Activated naive CD8-positive, alpha-beta T cell treated with anti-CD3 and anti-CD28 coated beads, Interleukin-2, amount 50 U/mL, for 16 hours (primary cell): ENCODE measurements around the gene CELA1.
"Not testable (repeated sequence)": the region's sequence is repeated elsewhere in the genome, so short reads cannot be mapped to it uniquely, and the experiment has no call there.

ENCODE experiments used
- DNase-seq: peaks from one replicate; pipeline ENCODE4 v3.0.0-alpha.2; 2020; ENCODE audit warnings: low read depth, low spot score

CELA1 gene

GRCh38 chr12:51343201-51343600, 3.3 kb downstream of the CELA1 start:
- DNase-seq = no peak

- DNase-seq = no peak
These were observed 4.1 kb downstream of the CELA1 start for GRCh38 chr12:51342416-51342815.

GRCh38 chr12:51341251-51342007, 5.0 kb downstream of the CELA1 start:
- peak; percentile 32 for DNase-seq

- DNase-seq = no peak
These were observed 6.7 kb downstream of the CELA1 start for GRCh38 chr12:51339750-51340149.

- DNase-seq = not testable (repeated sequence)
These were observed 9.1 kb downstream of the CELA1 start for GRCh38 chr12:51337336-51337735.

- no peak for DNase-seq
These were observed 10.5 kb downstream of the CELA1 start for GRCh38 chr12:51335931-51336330.

GRCh38 chr12:51334764-51335163, 11.7 kb downstream of the CELA1 start:
- no peak for DNase-seq

GRCh38 chr12:51333536-51333935, 12.9 kb downstream of the CELA1 start:
- DNase-seq = no peak

- DNase-seq = no peak
These were observed 16.3 kb downstream of the CELA1 start for GRCh38 chr12:51330186-51330585.

GRCh38 chr12:51329742-51330141, 16.7 kb downstream of the CELA1 start:
- no peak for DNase-seq

- no peak for DNase-seq
These were observed 17.9 kb downstream of the CELA1 start for GRCh38 chr12:51328587-51328986.

GRCh38 chr12:51326698-51327439, 19.6 kb downstream of the CELA1 start:
- DNase-seq = no peak

GRCh38 chr12:51324953-51325352, 21.5 kb downstream of the CELA1 start:
- no peak for DNase-seq

GRCh38 chr12:51323966-51324895, 22.2 kb downstream of the CELA1 start, which contains the start of gene BIN2:
Gene BIN2, minus strand, starts transcription at chr12:51324174. Its CDS starts 72 bp downstream, at chr12:51324102.
- DNase-seq = peak; percentile 37

GRCh38 chr12:51323317-51323960, 23.0 kb downstream of the CELA1 start:
- DNase-seq = no peak

- no peak for DNase-seq
These were observed 24.0 kb downstream of the CELA1 start for GRCh38 chr12:51322452-51322851.

- DNase-seq = no peak
These were observed 24.6 kb downstream of the CELA1 start for GRCh38 chr12:51321882-51322281.

GRCh38 chr12:51320695-51321320, 25.7 kb downstream of the CELA1 start:
- DNase-seq = no peak

GRCh38 chr12:51320311-51320694, 26.2 kb downstream of the CELA1 start:
- DNase-seq = no peak

- no peak for DNase-seq
These were observed 27.5 kb downstream of the CELA1 start for GRCh38 chr12:51318846-51319599.
